ENCODE data around the gene FCMR.

GRCh38 chr1:206929524-206929923 is 7.8 kb upstream of the FCMR start:
- TF ChIP-seq CTCF (IDR thresholded peaks at IDR 0.05) (no peak), EP300 (IDR thresholded peaks at IDR 0.05) (no peak)

Measured in ovary (tissue), 3 donors.